Heart right ventricle (tissue), 16 donors: ENCODE measurements around the gene SUFU. TPM values are rescaled to one million over a fixed set of nuclear protein-coding genes. Genes with fewer than 3 reads are reported as not detected.

ENCODE experiments used
- ATAC-seq, 8 donors: fragments of 200-7000 bp; cut with Tn5 transposase; one replicate each; pipeline ENCODE4 v1.9.1; 2020; ENCODE audit warnings: mild to moderate bottlenecking in 8 of 8, moderate library complexity in 8 of 8, moderate number of reproducible peaks in 1 of 8
- DNase-seq, 2 donors: peaks; one replicate each; pipeline ENCODE4 v3.0.0-alpha.2; 2020
- H3K27ac ChIP-seq, 10 donors: fragments of 200-600 bp; sonication (generic) in 2 of 10; one replicate each; pipeline versions ENCODE4 v1.5.0 to v1.8.0; 2020 to 2022; ENCODE audit warnings: mild to moderate bottlenecking in 3 of 10
- H3K27me3 ChIP-seq, 7 donors: fragments of 200-600 bp; one replicate each; pipeline ENCODE4 v1.8.0; 2021 to 2022; ENCODE audit warnings: mild to moderate bottlenecking in 2 of 7
- H3K36me3 ChIP-seq, 9 donors: fragments of 200-600 bp; sonication (generic) in 1 of 9; one replicate each; pipeline versions ENCODE4 v1.5.0 to v1.8.0; 2020 to 2022; ENCODE audit warnings: mild to moderate bottlenecking in 2 of 9
- H3K4me1 ChIP-seq, 9 donors: fragments of 200-600 bp; sonication (generic) in 1 of 9; one replicate each; pipeline versions ENCODE4 v1.5.0 to v1.8.0; 2020 to 2022; ENCODE audit warnings: mild to moderate bottlenecking in 4 of 9
- H3K4me3 ChIP-seq, 10 donors: fragments of 200-600 bp; sonication (generic) in 2 of 10; one replicate each; pipeline versions ENCODE4 v1.5.0 to v1.8.0; 2020 to 2022; ENCODE audit warnings: mild to moderate bottlenecking in 7 of 10, moderate library complexity in 2 of 10
- H3K9me3 ChIP-seq, 11 donors: fragments of 200-600 bp in 10 of 11; sonication (generic) in 2 of 11; one replicate each; pipeline versions ENCODE4 v1.5.0 to v1.8.0; 2013 to 2022; ENCODE audit warnings: mild to moderate bottlenecking in 2 of 11, control low read depth in 1 of 11, moderate library complexity in 1 of 11
- WGBS, 2 donors: extraction: QIAGEN DNeasy Blood & Tissue Kit; methylation state at CpG; one replicate each; pipeline ENCODE4 v1.1.7; 2013; ENCODE audit warnings: inconsistent platforms in 1 of 2; 5-methylcytosine and 5-hydroxymethylcytosine counted together
- intact Hi-C, 10 donors: fragments of 100-400 bp; cut with DNase I; formaldehyde crosslinking; loops; one replicate each; pipeline versions ENCODE4 v1.11.1 to v1.14.2; 2022
- polyA plus RNA-seq, 2 donors: library from polyadenylated mRNA; stranded (reverse); fragments of 200-250 nt; gene quantifications; one replicate each; pipeline ENCODE4 v1.2.3, GENCODE V29; 2013
- total RNA-seq, 10 donors: library from RNA; stranded (reverse); fragmentation: NEBNext Ultra II Directional in 3 of 10; extraction: Animal tissue kit (Norgen Biotek cat#: 25700) in 3 of 10; gene quantifications; one replicate each; pipeline versions ENCODE4 v1.2.1 to v1.2.4, GENCODE V29; 2021 to 2023
- TF ChIP-seq, protein P1 (sequence below), 9 donors: fragments of 200-600 bp; sonication (generic) in 2 of 9; IDR thresholded peaks; one replicate each; pipeline versions ENCODE4 v1.5.0 to v1.8.0; 2021 to 2022; ENCODE audit warnings: antibody characterized with exemption in 9 of 9, mild to moderate bottlenecking in 5 of 9, moderate library complexity in 1 of 9
- donor health status: Arrhythmogenic right ventricular cardiomyopathy.
- donor health status: ischemic (EF 13 %, LVEDD 7.1; RV severe dilation, severe dysfunction).
- donor health status: healthy with polysubstance abuse.
- donor health status: DM: no; HTN: yes; CAD: no.
- donor health status: DM: no; HTN: no; CAD: no.
- donor health status: ischemic (EF 25% LVEDD 6.9; RV normal size, moderate dysfunction).
- donor health status: ischemic (EF 25% LVEDD 5.7; RV mildly dilated, moderate dysfunction).
- donor health status: healthy.
- donor health status: DM: yes; HTN: yes; CAD: no.
- donor health status: Ischemic cardiomyopathy.
- donor health status: ischemic (EF 35%, LVEDD 5.7; RV mildly dilated, moderate dysfunction).
- donor health status: nonischemic (EF 11% LVEDD 7.7; RV severe dilation, severe dysfunction).
- donor health status: DM: yes; HTN: yes; CAD: no.
- donor health status: PGD.
- donor health status: ischemic (EF 29% LVEDD 5.4; RV normal size, mild dysfunction).
- donor health status: nonischemic (EF 23%, LVEDD 6.1; RV moderate dilation, normal function).

Gene SUFU
- total and polyA plus RNA-seq, 12 donors, result 3.3 to 10.1 (median 7.2) TPM

DNA sequence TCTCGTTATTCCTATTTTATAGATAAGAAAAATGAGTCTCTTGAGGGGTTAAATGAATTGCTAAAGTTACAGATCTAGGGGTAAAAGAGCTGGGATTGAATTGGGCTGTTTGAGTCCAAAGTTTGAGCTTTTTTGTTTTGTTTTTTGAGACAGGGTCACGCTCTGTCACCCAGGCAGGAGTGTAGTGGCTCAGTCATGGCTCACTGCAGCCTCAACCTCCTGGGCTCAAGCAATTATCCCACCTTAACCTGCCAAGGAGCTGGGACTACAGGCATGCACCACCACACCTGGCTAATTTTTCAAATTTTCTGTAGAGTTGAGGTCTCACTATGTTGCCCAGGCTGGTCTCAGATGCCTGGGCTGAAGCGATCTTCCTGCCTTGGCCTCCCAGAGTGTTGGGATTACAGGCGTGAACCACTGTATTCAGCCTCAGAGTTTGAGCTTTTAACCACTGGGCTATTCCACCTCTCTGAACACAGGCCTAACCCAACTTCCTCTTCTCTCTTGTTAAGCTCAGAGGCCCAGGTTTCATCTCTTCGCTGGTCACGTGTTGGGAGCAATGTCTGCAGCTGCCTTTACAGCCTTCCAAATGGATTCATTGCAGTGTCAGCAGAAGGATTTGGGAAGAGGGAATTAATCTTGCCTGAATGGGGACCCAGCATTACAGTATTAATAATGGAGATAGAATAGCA is 8.0 kb downstream of the SUFU start:
- H3K27ac ChIP-seq, result peak overlapping the region in 1 of 10 donors; percentile 47
- peaks cover 0 to 42% (median 15%) of the 10 kb centered on the region in 9 donors for H3K4me1 ChIP-seq
- TF ChIP-seq, protein P1, sequence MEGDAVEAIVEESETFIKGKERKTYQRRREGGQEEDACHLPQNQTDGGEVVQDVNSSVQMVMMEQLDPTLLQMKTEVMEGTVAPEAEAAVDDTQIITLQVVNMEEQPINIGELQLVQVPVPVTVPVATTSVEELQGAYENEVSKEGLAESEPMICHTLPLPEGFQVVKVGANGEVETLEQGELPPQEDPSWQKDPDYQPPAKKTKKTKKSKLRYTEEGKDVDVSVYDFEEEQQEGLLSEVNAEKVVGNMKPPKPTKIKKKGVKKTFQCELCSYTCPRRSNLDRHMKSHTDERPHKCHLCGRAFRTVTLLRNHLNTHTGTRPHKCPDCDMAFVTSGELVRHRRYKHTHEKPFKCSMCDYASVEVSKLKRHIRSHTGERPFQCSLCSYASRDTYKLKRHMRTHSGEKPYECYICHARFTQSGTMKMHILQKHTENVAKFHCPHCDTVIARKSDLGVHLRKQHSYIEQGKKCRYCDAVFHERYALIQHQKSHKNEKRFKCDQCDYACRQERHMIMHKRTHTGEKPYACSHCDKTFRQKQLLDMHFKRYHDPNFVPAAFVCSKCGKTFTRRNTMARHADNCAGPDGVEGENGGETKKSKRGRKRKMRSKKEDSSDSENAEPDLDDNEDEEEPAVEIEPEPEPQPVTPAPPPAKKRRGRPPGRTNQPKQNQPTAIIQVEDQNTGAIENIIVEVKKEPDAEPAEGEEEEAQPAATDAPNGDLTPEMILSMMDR (IDR thresholded peaks at IDR 0.05), result no peak
- DNase-seq, result no peak
- peaks cover 0 to 84% (median 11%) of the 10 kb centered on the region in 9 donors for H3K36me3 ChIP-seq
- no peaks in the 10 kb centered on the region for H3K9me3 ChIP-seq
- intact Hi-C loops, result no loop called here
- no peaks in the 10 kb centered on the region for H3K27me3 ChIP-seq
- peak in 1 of 8 donors; percentile 16 for ATAC-seq
- H3K4me3 ChIP-seq, result no peak overlapping the region
- WGBS, 2 donors, result 88 to 89% methylated on average over 6 of the region's 6 CpGs

DNA sequence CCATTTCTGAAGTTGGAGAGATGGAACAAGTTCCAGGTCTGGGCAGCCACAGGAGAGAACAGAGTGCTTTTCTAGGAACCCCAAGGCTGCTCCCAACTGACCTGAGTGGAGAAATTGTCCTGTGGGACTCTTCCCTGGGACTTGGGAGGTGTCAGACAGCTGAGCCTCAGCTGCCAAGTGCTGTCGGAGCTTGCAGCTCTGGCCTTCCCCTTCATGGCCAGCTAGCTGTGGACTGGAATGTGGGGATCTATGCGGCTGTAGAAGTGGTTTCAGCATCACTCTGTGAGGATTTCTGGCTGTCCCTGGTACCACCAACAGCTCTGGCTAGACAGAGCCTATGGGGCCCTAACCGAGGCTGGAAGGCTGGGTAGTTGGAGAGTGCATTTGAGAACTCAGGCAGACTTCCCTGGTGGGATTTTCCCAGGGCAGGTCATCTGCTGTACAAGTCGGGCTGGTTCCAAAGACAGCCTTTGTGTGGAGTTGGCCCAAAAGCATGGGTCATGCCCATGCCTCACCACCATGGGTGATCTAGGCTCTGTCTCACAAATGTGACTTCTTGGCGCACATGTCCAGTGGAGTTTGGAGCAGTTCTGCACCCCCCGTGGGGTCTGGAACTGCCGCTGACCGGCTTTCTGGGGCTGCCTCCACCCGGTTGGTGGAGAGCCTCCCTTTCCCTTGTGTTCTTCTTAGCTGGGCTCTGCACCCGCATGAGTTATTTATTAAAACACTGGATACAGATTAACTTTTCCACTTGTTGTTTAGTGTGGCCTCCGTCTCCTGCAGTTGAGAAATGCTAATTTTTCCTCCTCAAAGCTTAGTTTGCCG is 10.9 kb downstream of the SUFU start:
- ATAC-seq (peak in 1 of 8 donors; percentile 14), DNase-seq (no peak)
- TF ChIP-seq, protein P1 (IDR thresholded peaks at IDR 0.05), result no peak
- Histone ChIP-seq H3K36me3 (peaks cover 0 to 83% (median 9%) of the 10 kb centered on the region in 9 donors), H3K4me1 (peaks cover 0 to 15% (median 0%) of the 10 kb centered on the region in 9 donors), H3K9me3 (no peaks in the 10 kb centered on the region), H3K4me3 (no peak overlapping the region), H3K27ac (no peak overlapping the region), H3K27me3 (no peaks in the 10 kb centered on the region)
- intact Hi-C loops, result no loop called here
- 84% methylated on average over 12 of the region's 12 CpGs for WGBS, 2 donors

- Histone ChIP-seq H3K4me1 (peaks cover 0 to 11% (median 0%) of the 10 kb centered on the region in 9 donors), H3K4me3 (no peak overlapping the region), H3K36me3 (peaks cover 0 to 73% (median 9%) of the 10 kb centered on the region in 9 donors), H3K27me3 (no peaks in the 10 kb centered on the region), H3K9me3 (no peaks in the 10 kb centered on the region), H3K27ac (no peak overlapping the region)
- TF ChIP-seq, protein P1 (IDR thresholded peaks at IDR 0.05), result no peak
- intact Hi-C loops, result no loop called here
- 94 to 99% methylated on average over 3 of the region's 3 CpGs for WGBS, 2 donors
- no peak for ATAC-seq
- DNase-seq, result no peak
Measured at GRCh38 chr10:102515724-102516123, 12.0 kb downstream of the SUFU start.

- TF ChIP-seq, protein P1 (IDR thresholded peaks at IDR 0.05), result no peak
- H3K36me3 ChIP-seq, result peaks cover 0 to 62% (median 9%) of the 10 kb centered on the region in 9 donors
- intact Hi-C loops, result no loop called here
- H3K27me3 ChIP-seq, result no peaks in the 10 kb centered on the region
- H3K9me3 ChIP-seq, result no peaks in the 10 kb centered on the region
- H3K4me1 ChIP-seq, result peaks cover 0 to 8% (median 0%) of the 10 kb centered on the region in 9 donors
- H3K4me3 ChIP-seq, result no peak overlapping the region
- H3K27ac ChIP-seq, result no peak overlapping the region
- DNase-seq, result no peak
- ATAC-seq, result peak in 1 of 8 donors; percentile 27
- WGBS, 2 donors, result 74 to 82% methylated on average over 3 of the region's 3 CpGs
Measured at GRCh38 chr10:102517553-102517952, 13.8 kb downstream of the SUFU start.
